OCI-LY1 (cell line): Measurements from ENCODE around the gene ANKMY1.

Experiments
- H2AFZ ChIP-seq: fragments of 200-600 bp; sonication (generic), shearing (Covaris generic); 2 replicates; pipeline ENCODE4 v1.6.0; 2014; ENCODE audit warnings: antibody characterized with exemption, mild to moderate bottlenecking, low read length
- H3F3A ChIP-seq: fragments of 200-600 bp; sonication (generic), shearing (Covaris generic); 2 replicates; pipeline ENCODE4 v1.6.0; 2014; ENCODE audit warnings: mild to moderate bottlenecking, antibody characterized with exemption, low read length, moderate library complexity; ENCODE audit not compliant: insufficient read depth
- H3K27ac ChIP-seq: fragments of 200-600 bp; sonication (generic); 2 replicates; pipeline ENCODE4 v1.5.1; 2014; ENCODE audit warnings: low read length, mixed run types, mild to moderate bottlenecking, low read depth; ENCODE audit not compliant: poor library complexity, severe bottlenecking
- H3K27me3 ChIP-seq: fragments of 200-600 bp; sonication (generic); 2 replicates; pipeline ENCODE4 v1.6.0; 2014; ENCODE audit warnings: antibody characterized with exemption, mild to moderate bottlenecking, low read length, moderate library complexity; ENCODE audit not compliant: insufficient read depth
- H3K36me3 ChIP-seq: fragments of 200-600 bp; sonication (generic); 2 replicates; pipeline ENCODE4 v1.6.1; 2014; ENCODE audit warnings: mild to moderate bottlenecking, antibody characterized with exemption, low read length, moderate library complexity, mixed read lengths; ENCODE audit not compliant: insufficient read depth
- H3K4me1 ChIP-seq: fragments of 200-600 bp; sonication (generic); 2 replicates; pipeline ENCODE4 v1.5.1; 2014; ENCODE audit warnings: mild to moderate bottlenecking, low read length, moderate library complexity; ENCODE audit not compliant: insufficient read depth, severe bottlenecking
- H3K4me2 ChIP-seq: fragments of 200-600 bp; sonication (generic), shearing (Covaris generic); 2 replicates; pipeline ENCODE4 v1.6.1; 2014; ENCODE audit warnings: low read length
- H3K4me3 ChIP-seq: fragments of 200-600 bp; sonication (generic); 2 replicates; pipeline ENCODE4 v1.5.1; 2014; ENCODE audit warnings: low read length, low read depth, mild to moderate bottlenecking, mixed read lengths; ENCODE audit not compliant: poor library complexity, severe bottlenecking
- H3K79me2 ChIP-seq: fragments of 200-600 bp; shearing (Covaris generic); 2 replicates; pipeline ENCODE4 v1.6.1; 2016; ENCODE audit warnings: mixed run types, low read length, mixed read lengths; ENCODE audit not compliant: insufficient read depth
- H3K9ac ChIP-seq: fragments of 200-600 bp; sonication (generic), shearing (Covaris generic); 2 replicates; pipeline ENCODE4 v1.6.1; 2014; ENCODE audit warnings: mild to moderate bottlenecking, low read length, mixed read lengths
- H3K9me2 ChIP-seq: fragments of 200-600 bp; sonication (generic), shearing (Covaris generic); 2 replicates; pipeline ENCODE4 v1.6.1; 2014; ENCODE audit warnings: low read depth, mild to moderate bottlenecking, low read length, mixed read lengths
- H3K9me3 ChIP-seq: fragments of 200-600 bp; shearing (Covaris generic); 2 replicates; pipeline ENCODE4 v1.6.1; 2014; ENCODE audit warnings: low read length, mixed read lengths
- H4K20me1 ChIP-seq: fragments of 200-600 bp; sonication (generic), shearing (Covaris generic); 2 replicates; pipeline ENCODE4 v1.6.0; 2016; ENCODE audit warnings: mild to moderate bottlenecking, low read length; ENCODE audit not compliant: insufficient read depth
- CTCF ChIP-seq: fragments of 200-600 bp; sonication (generic), shearing (Covaris generic); IDR thresholded peaks from 2 replicates; pipeline ENCODE4 v1.5.1; 2017; ENCODE audit warnings: mild to moderate bottlenecking, antibody characterized with exemption, low read length, moderate library complexity, mixed read lengths
- EZH2 ChIP-seq: fragments of 200-600 bp; sonication (generic), shearing (Covaris generic); IDR thresholded peaks from 2 replicates; pipeline ENCODE4 v1.8.0; 2017; ENCODE audit warnings: borderline replicate concordance, mixed run types, mild to moderate bottlenecking, antibody characterized with exemption, low read length, moderate library complexity, mixed read lengths

Gene ANKMY1

GRCh38 chr2:240502430-240503121 is 55.2 kb downstream of the ANKMY1 start:
- no peaks in the 10 kb centered on the region for H3K4me1 ChIP-seq
- no peaks in the 10 kb centered on the region for H4K20me1 ChIP-seq
- TF ChIP-seq EZH2 (no peak), CTCF (no peak)
- no peaks in the 10 kb centered on the region for H3K9me2 ChIP-seq
- no peaks in the 10 kb centered on the region for H3K9me3 ChIP-seq
- H3K4me2 ChIP-seq = no peak overlapping the region
- H3F3A ChIP-seq = no peaks in the 10 kb centered on the region
- no peaks in the 10 kb centered on the region for H3K79me2 ChIP-seq
- H3K9ac ChIP-seq = no peak overlapping the region
- no peak overlapping the region for H2AFZ ChIP-seq
- H3K27me3 ChIP-seq = no peaks in the 10 kb centered on the region
- no peaks in the 10 kb centered on the region for H3K36me3 ChIP-seq
- no peak overlapping the region for H3K27ac ChIP-seq
- H3K4me3 ChIP-seq = no peak overlapping the region

GRCh38 chr2:240502059-240502429 is 55.7 kb downstream of the ANKMY1 start:
- no peak for TF ChIP-seq CTCF
- TF ChIP-seq EZH2 = no peak
- no peaks in the 10 kb centered on the region for H3K27me3 ChIP-seq
- H2AFZ ChIP-seq = no peak overlapping the region
- no peaks in the 10 kb centered on the region for H3F3A ChIP-seq
- H3K27ac ChIP-seq = no peak overlapping the region
- H3K79me2 ChIP-seq = no peaks in the 10 kb centered on the region
- H3K9me3 ChIP-seq = no peaks in the 10 kb centered on the region
- no peaks in the 10 kb centered on the region for H3K36me3 ChIP-seq
- no peak overlapping the region for H3K9ac ChIP-seq
- no peak overlapping the region for H3K4me3 ChIP-seq
- no peaks in the 10 kb centered on the region for H3K4me1 ChIP-seq
- no peaks in the 10 kb centered on the region for H3K9me2 ChIP-seq
- H4K20me1 ChIP-seq = no peaks in the 10 kb centered on the region
- no peak overlapping the region for H3K4me2 ChIP-seq

- no peak overlapping the region for H3K9ac ChIP-seq
- no peaks in the 10 kb centered on the region for H3K36me3 ChIP-seq
- TF ChIP-seq CTCF = no peak
- no peak for TF ChIP-seq EZH2
Observed at GRCh38 chr2:240501531-240501991, 56.2 kb downstream of the ANKMY1 start.

More at GRCh38 chr2:240501531-240501991, 56.2 kb downstream of the ANKMY1 start:
- no peaks in the 10 kb centered on the region for H3K79me2 ChIP-seq
- H3K27me3 ChIP-seq = no peaks in the 10 kb centered on the region
- no peak overlapping the region for H3K4me2 ChIP-seq
- H2AFZ ChIP-seq = no peak overlapping the region
- no peaks in the 10 kb centered on the region for H3K9me3 ChIP-seq
- no peaks in the 10 kb centered on the region for H4K20me1 ChIP-seq
- no peak overlapping the region for H3K27ac ChIP-seq
- H3K4me3 ChIP-seq = no peak overlapping the region
- no peaks in the 10 kb centered on the region for H3F3A ChIP-seq
- no peaks in the 10 kb centered on the region for H3K4me1 ChIP-seq
- no peaks in the 10 kb centered on the region for H3K9me2 ChIP-seq
